ENCODE data around the gene HSDL2. TPM values are rescaled to one million over a fixed set of nuclear protein-coding genes. Genes with fewer than 3 reads are reported as not detected.

The HSDL2 gene
- total RNA-seq, 1 donor from 2014 or later = 27.8 TPM

DNA sequence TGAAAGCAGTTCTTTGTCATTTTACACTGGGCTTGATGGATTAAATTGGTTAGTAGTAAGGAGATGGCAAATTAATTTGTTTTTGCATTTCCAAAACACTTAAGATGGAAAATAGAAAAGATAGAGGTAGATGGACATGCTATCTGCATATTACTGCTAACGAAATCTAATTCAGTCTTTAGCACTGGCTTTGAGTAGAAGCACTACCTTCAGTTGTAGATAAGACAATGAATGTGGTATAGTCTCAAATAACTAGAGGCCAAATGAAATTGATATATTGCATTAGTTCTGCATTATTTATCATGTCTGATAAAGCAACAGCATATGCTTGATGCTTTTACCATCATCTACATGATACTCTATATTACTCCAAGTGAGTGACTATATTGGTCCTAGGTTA is 140.2 kb downstream of the HSDL2 start:
- no peak overlapping the region for H3K27ac Mint-ChIP-seq
- H3K9me3 Mint-ChIP-seq (ENCODE audit: low read depth) = no peaks in the 10 kb centered on the region
- no peak overlapping the region for H3K4me3 Mint-ChIP-seq (ENCODE audit: low read depth)

DNA sequence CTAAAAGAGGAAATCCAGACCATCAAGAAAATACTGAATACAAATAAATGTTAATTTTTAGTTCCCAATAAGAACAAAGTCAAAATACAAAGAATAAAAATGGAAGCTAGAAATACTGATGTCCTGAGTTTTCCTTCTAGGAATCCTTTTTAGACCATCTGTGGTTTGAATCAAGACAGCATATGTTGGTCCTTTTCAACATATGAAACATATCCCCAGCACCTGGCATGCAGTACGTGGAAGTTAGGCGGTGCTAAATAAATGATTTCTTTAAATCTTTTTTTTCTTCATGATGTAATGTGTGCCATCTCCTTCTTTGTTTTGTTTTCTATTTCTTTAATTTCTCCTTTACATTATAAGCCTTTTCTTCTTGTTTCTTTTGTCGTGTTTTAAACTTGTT is 140.7 kb downstream of the HSDL2 start:
- Mint-ChIP-seq H3K4me3 (ENCODE audit: low read depth) (no peak overlapping the region), H3K9me3 (ENCODE audit: low read depth) (no peaks in the 10 kb centered on the region), H3K27ac (no peak overlapping the region), H3K27me3 (no peaks in the 10 kb centered on the region), H3K36me3 (ENCODE audit: insufficient read depth) (peaks cover 2% of the 10 kb centered on the region), H3K4me1 (ENCODE audit: low read depth) (peaks cover 2% of the 10 kb centered on the region)
- no peak for DNase-seq (ENCODE audit: low spot score, unreplicated experiment)
- TF ChIP-seq, protein P1, sequence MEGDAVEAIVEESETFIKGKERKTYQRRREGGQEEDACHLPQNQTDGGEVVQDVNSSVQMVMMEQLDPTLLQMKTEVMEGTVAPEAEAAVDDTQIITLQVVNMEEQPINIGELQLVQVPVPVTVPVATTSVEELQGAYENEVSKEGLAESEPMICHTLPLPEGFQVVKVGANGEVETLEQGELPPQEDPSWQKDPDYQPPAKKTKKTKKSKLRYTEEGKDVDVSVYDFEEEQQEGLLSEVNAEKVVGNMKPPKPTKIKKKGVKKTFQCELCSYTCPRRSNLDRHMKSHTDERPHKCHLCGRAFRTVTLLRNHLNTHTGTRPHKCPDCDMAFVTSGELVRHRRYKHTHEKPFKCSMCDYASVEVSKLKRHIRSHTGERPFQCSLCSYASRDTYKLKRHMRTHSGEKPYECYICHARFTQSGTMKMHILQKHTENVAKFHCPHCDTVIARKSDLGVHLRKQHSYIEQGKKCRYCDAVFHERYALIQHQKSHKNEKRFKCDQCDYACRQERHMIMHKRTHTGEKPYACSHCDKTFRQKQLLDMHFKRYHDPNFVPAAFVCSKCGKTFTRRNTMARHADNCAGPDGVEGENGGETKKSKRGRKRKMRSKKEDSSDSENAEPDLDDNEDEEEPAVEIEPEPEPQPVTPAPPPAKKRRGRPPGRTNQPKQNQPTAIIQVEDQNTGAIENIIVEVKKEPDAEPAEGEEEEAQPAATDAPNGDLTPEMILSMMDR (IDR thresholded peaks at IDR 0.05; ENCODE audit: unreplicated experiment) = no peak

More for the DNA sequence above, 140.2 kb downstream of the HSDL2 start:
- TF ChIP-seq, protein P1 (IDR thresholded peaks at IDR 0.05; ENCODE audit: unreplicated experiment) = no peak
- H3K4me1 Mint-ChIP-seq (ENCODE audit: low read depth) = peaks cover 2% of the 10 kb centered on the region
- no peak for DNase-seq (ENCODE audit: low spot score, unreplicated experiment)
- H3K36me3 Mint-ChIP-seq (ENCODE audit: insufficient read depth) = peaks cover 2% of the 10 kb centered on the region
- H3K27me3 Mint-ChIP-seq = no peaks in the 10 kb centered on the region

Other genes with a start within 250 kb of the HSDL2 start
- gene SUSD1, start 204.8 kb upstream of the HSDL2 start, total RNA-seq = 40.2 and 41.1 TPM in 2 replicates
- 67.1 and 72.8 TPM in 2 replicates for gene PTBP3, start 46.5 kb upstream of the HSDL2 start, total RNA-seq
- 51.1 and 55.3 TPM in 2 replicates for gene KIAA1958, start 106.7 kb downstream of the HSDL2 start, total RNA-seq

Measured in progenitor cell of endocrine pancreas (in vitro differentiated cells).